Hematopoietic multipotent progenitor cell treated with erythropoietin and hydrocortisone succinate and interleukin-3 and kit ligand, for 4 days (in vitro differentiated cells): ENCODE data around the gene TMUB1.
A peak's percentile ranks its signal among the peaks of the same experiment; 100 is the strongest.

Source experiments
- DNase-seq: peaks from one replicate; pipeline ENCODE4 v3.0.0-alpha.2; 2015

TMUB1 gene

GRCh38 chr7:151101621-151102396 lies 18.5 kb upstream of the TMUB1 start:
- DNase-seq: no peak

- DNase-seq: no peak
Observed at GRCh38 chr7:151100921-151101320, 17.6 kb upstream of the TMUB1 start.

- no peak for DNase-seq
Observed at GRCh38 chr7:151099486-151100211, 16.4 kb upstream of the TMUB1 start.

- DNase-seq: no peak
Observed at GRCh38 chr7:151095828-151096475, 12.7 kb upstream of the TMUB1 start.

- DNase-seq: no peak
Observed at GRCh38 chr7:151095123-151095797, 12.0 kb upstream of the TMUB1 start.

GRCh38 chr7:151094675-151095074 lies 11.4 kb upstream of the TMUB1 start:
- no peak for DNase-seq

- no peak for DNase-seq
Observed at GRCh38 chr7:151093748-151094147, 10.5 kb upstream of the TMUB1 start.

- DNase-seq: no peak
Observed at GRCh38 chr7:151091988-151092387, 8.7 kb upstream of the TMUB1 start.

- peak; percentile 56 for DNase-seq
Observed at GRCh38 chr7:151091431-151091830, 8.1 kb upstream of the TMUB1 start.

GRCh38 chr7:151091003-151091402 lies 7.7 kb upstream of the TMUB1 start:
- DNase-seq: no peak

GRCh38 chr7:151089893-151090730 lies 6.8 kb upstream of the TMUB1 start:
- DNase-seq: no peak

GRCh38 chr7:151088856-151089699 lies 5.8 kb upstream of the TMUB1 start:
- DNase-seq: peak; percentile 77

GRCh38 chr7:151088019-151088855 lies 4.9 kb upstream of the TMUB1 start:
- DNase-seq: no peak

GRCh38 chr7:151087245-151088018 lies 4.1 kb upstream of the TMUB1 start:
- DNase-seq: peak; percentile 64

- peak; percentile 55 for DNase-seq
Observed at GRCh38 chr7:151086802-151087244, 3.5 kb upstream of the TMUB1 start.

- peak; percentile 86 for DNase-seq
Observed at GRCh38 chr7:151085691-151086620, 2.7 kb upstream of the TMUB1 start, which contains the start of gene AGAP3. TSS of gene AGAP3 (plus strand) at chr7:151086475. CDS start at chr7:151086742, 267 bp downstream.

- DNase-seq: no peak
Observed at GRCh38 chr7:151085329-151085690, 2.0 kb upstream of the TMUB1 start.

- DNase-seq: no peak
Observed at GRCh38 chr7:151083824-151084160, 499 bp upstream of the TMUB1 start.
